Right atrium auricular region (tissue), 2 donors: ENCODE data around the gene CIB2. TPM values are rescaled to one million over a fixed set of nuclear protein-coding genes. Genes with fewer than 3 reads are reported as not detected.

ENCODE experiments used
- DNase-seq: peaks from one replicate; pipeline ENCODE4 v3.0.0-alpha.2; 2019; ENCODE audit warnings: low spot score
- H3K27ac ChIP-seq, 2 donors: fragments of 200-600 bp; sonication (generic); 1 replicate in 1 of 2; 2 replicates in 1 of 2; pipeline ENCODE4 v1.5.1; 2016 to 2019
- H3K27me3 ChIP-seq, 2 donors: fragments of 200-600 bp; sonication (generic); one replicate each; pipeline versions ENCODE4 v1.5.1 to v1.6.0; 2017 to 2019
- H3K36me3 ChIP-seq: fragments of 200-600 bp; sonication (generic); one replicate; pipeline ENCODE4 v1.5.1; 2016
- H3K4me1 ChIP-seq, 2 donors: fragments of 200-600 bp; sonication (generic); one replicate each; pipeline versions ENCODE4 v1.5.1 to v1.6.0; 2017 to 2019
- H3K4me3 ChIP-seq, 2 donors: fragments of 200-600 bp; sonication (generic); 1 replicate in 1 of 2; 2 replicates in 1 of 2; pipeline ENCODE4 v1.5.1; 2017 to 2019; ENCODE audit warnings: mild to moderate bottlenecking in 1 of 2, moderate library complexity in 1 of 2
- H3K9me3 ChIP-seq, 2 donors: fragments of 200-600 bp; sonication (generic); one replicate each; pipeline ENCODE4 v1.5.1; 2019
- CTCF ChIP-seq, 2 donors: fragments of 200-600 bp; sonication (generic); IDR thresholded peaks; one replicate each; pipeline ENCODE4 v1.5.1; 2019; ENCODE audit warnings: antibody characterized with exemption in 2 of 2
- total RNA-seq, 2 donors: library from RNA; depleted of rRNA; stranded (reverse); fragments of >200 nt; gene quantifications; one replicate each; pipeline ENCODE4 v1.1.0, GENCODE V29; 2016

The CIB2 gene
- total RNA-seq, 2 donors from 2014 or later, result 37.2 to 38.6 TPM

GRCh38 chr15:78110096-78110495 is 21.1 kb downstream of the CIB2 start:
- no peak overlapping the region for H3K27ac ChIP-seq
- H3K27me3 ChIP-seq, result no peaks in the 10 kb centered on the region
- no peaks in the 10 kb centered on the region for H3K9me3 ChIP-seq
- no peak overlapping the region for H3K4me3 ChIP-seq
- no peaks in the 10 kb centered on the region for H3K36me3 ChIP-seq
- DNase-seq, result no peak
- H3K4me1 ChIP-seq, result no peaks in the 10 kb centered on the region
- no peak for TF ChIP-seq CTCF (IDR thresholded peaks at IDR 0.05)

GRCh38 chr15:78109156-78109555 is 22.1 kb downstream of the CIB2 start:
- H3K27me3 ChIP-seq, result no peaks in the 10 kb centered on the region
- TF ChIP-seq CTCF (IDR thresholded peaks at IDR 0.05), result no peak
- H3K9me3 ChIP-seq, result no peaks in the 10 kb centered on the region
- DNase-seq, result no peak
- no peaks in the 10 kb centered on the region for H3K36me3 ChIP-seq
- H3K4me1 ChIP-seq, result no peaks in the 10 kb centered on the region
- H3K4me3 ChIP-seq, result no peak overlapping the region
- no peak overlapping the region for H3K27ac ChIP-seq

GRCh38 chr15:78108300-78109084 is 22.8 kb downstream of the CIB2 start:
- no peak overlapping the region for H3K4me3 ChIP-seq
- H3K27me3 ChIP-seq, result no peaks in the 10 kb centered on the region
- H3K36me3 ChIP-seq, result no peaks in the 10 kb centered on the region
- DNase-seq, result peak; percentile 87
- no peaks in the 10 kb centered on the region for H3K9me3 ChIP-seq
- H3K27ac ChIP-seq, result no peak overlapping the region
- peak; percentile 85 to 97 for TF ChIP-seq CTCF (IDR thresholded peaks at IDR 0.05)
- peaks cover 0 to 1% of the 10 kb centered on the region in 2 donors for H3K4me1 ChIP-seq

- no peaks in the 10 kb centered on the region for H3K9me3 ChIP-seq
- no peak for DNase-seq
- TF ChIP-seq CTCF (IDR thresholded peaks at IDR 0.05), result no peak
- H3K27me3 ChIP-seq, result no peaks in the 10 kb centered on the region
- no peaks in the 10 kb centered on the region for H3K36me3 ChIP-seq
- peaks cover 0 to 4% of the 10 kb centered on the region in 2 donors for H3K4me1 ChIP-seq
- H3K27ac ChIP-seq, result no peak overlapping the region
- H3K4me3 ChIP-seq, result no peak overlapping the region
These were observed 23.8 kb downstream of the CIB2 start for GRCh38 chr15:78107471-78107870.

GRCh38 chr15:78105476-78106241 is 25.6 kb downstream of the CIB2 start:
- H3K27ac ChIP-seq, result no peak overlapping the region
- no peaks in the 10 kb centered on the region for H3K27me3 ChIP-seq
- no peak for DNase-seq

More at GRCh38 chr15:78105476-78106241, 25.6 kb downstream of the CIB2 start:
- TF ChIP-seq CTCF (IDR thresholded peaks at IDR 0.05), result no peak
- Histone ChIP-seq H3K36me3 (no peaks in the 10 kb centered on the region), H3K9me3 (no peaks in the 10 kb centered on the region), H3K4me3 (no peak overlapping the region), H3K4me1 (peaks cover 0 to 4% of the 10 kb centered on the region in 2 donors)
